Activated CD8-positive, alpha-beta memory T cell treated with anti-CD3 and anti-CD28 coated beads for 1 hour (primary cell): ENCODE measurements around the gene KLK6.
"Not testable (repeated sequence)": the region's sequence is repeated elsewhere in the genome, so short reads cannot be mapped to it uniquely, and the experiment has no call there.

Source experiments
- DNase-seq, 2 donors: peaks; one replicate each; pipeline ENCODE4 v3.0.0-alpha.2; 2020; ENCODE audit warnings: low read depth in 1 of 2; ENCODE audit errors: extremely low read depth in 1 of 2

KLK6 gene

DNA sequence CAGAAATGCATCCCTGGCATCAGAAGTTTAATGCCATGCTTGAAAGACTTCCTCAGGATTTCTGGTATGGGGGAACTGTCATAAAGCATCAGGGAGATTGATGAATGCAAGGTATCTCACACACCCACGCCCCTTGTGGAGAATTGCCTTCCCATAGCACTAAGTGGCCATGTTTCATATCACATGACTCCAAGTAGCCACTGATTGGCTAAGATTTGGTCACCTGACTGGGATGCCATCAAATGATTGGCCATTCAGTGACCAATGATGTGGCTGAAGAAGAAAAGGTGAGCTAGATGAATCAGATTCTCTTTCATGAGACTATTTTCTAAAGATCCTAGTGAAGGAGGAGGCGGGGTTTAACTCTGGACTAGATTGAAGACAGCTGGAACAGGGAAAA, 24.7 kb upstream of the KLK6 start:
- no peak for DNase-seq

GRCh38 chr19:50992666-50993035, 23.3 kb upstream of the KLK6 start:
- DNase-seq = no peak

DNA sequence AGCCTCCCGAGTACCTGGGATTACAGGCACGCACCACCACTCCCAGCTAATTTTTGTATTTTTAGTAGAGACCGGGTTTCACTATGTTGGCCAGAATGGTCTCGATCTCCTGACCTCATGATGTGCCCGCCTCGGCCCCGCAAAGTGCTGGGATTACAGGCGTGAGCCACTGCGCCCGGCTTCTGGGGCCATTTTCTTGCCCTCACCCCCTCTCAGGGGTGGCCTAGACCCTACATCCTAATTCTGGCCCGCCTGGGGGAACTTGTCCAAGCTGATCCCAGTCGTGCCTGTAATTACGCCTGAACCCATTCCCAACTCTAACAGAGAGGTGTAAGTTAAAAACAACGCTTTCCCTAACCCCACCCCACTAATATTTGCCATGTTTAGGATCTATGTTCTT, 15.0 kb upstream of the KLK6 start:
- DNase-seq = not testable (repeated sequence)

DNA sequence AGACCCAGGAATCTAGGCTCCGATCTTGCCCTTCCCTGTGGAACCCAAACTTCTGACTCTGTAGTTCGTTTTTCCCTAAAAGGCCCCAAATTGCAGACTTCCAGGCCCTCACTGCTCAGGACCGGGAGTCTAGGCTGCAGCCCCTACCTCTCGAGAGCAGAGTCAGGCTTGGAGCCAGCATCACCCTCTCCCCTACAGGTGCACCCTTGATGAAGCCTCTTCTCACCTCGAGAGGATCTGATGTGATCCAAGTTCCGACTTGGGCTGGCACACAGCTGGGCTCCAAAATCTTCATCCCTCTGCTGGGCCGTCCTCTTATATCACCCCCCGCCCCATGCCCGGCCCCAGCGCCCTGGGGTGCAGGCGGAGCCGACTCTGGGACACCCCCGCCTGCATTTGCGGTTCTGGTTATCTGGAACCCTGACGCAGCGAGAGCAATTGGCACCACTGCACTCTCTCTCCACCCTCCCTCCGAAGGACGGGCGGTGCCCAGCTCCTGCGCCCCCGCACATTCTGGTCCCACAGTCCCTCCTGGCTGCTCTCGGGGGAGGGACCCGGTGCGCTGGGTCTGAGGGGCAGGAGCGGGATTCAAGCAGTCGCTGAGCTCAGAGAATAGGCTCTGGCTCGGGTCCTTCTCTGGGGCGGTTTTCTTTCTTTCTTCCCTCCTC, 14.4 kb upstream of the KLK6 start, which contains the start of gene KLK7:
TSS of gene KLK7 (minus strand) at position 293 of the 668 bp plus-strand sequence. CDS start 1,518 bp downstream, outside the sequence.
- DNase-seq = no peak

GRCh38 chr19:50982186-50982585, 12.8 kb upstream of the KLK6 start:
- DNase-seq = no peak

GRCh38 chr19:50981587-50982146, 12.3 kb upstream of the KLK6 start:
- no peak for DNase-seq

DNA sequence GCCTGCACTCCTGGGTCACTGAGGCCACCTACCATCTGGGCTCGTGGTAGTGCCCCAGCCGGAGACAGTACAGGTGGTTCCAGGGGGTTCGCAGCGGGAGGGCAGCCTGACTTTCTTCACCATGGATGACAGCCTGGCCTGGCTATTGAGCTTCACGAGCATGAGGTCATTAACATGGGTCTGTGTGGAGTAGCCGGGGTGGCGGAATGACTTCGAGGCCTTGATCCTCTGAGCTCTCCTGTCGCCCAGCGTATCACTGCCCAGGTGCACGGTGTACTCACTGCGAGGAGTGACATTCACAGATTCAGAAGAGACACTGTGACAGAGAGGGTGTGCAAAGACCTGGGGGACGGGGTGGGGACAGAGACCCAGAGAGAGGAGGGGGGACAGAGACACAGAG, 10.8 kb upstream of the KLK6 start:
- DNase-seq = no peak

DNA sequence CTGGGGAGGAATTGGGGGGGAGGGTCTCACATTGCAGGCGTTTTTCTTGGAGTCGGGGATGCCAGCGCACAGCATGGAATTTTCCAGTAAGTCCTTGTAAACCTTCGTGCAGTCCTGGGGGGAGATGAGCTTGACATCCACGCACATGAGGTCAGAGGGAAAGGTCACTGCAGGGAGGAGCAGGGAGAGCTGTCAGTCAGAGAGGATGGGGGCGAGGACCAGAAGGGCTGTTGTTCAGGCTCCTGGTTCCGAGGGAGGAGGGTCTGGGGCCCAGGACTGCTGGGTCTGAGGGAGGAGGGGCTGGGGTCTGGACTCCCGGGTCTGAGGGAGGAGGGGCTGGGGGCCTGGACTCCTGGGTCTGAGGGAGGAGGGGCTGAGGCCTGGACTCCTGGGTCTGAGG, 10.4 kb upstream of the KLK6 start:
- no peak for DNase-seq

DNA sequence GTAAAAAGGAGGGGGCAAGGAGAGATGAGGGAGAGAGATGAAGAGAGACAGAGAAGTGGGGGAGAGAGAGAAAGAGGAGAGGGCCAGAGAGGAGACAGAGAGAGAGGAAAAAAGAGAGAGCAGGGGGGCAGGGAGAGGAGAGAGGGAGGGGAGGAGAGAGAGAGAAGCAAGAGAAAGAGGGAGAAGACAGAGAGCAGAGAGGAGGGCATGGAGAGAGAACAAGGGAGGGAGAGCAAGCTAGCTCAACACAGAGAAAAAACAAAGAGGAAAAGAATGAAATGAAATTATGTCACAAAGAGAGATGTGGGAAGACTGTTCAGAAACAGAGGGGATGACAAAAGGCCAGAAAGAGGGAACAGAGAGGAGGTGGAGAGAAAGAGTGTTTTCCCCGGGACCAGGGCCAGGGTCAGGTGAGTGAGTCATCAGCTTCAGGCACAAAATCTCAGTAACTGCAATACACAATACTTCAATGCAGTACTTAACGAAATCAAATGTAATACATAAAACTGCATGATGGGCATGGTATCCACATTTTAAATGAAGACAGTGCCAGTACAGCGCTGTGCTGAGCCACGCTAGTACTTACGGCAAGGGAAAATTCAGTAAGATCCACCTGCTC, 9.5 kb upstream of the KLK6 start:
- DNase-seq = no peak

DNA sequence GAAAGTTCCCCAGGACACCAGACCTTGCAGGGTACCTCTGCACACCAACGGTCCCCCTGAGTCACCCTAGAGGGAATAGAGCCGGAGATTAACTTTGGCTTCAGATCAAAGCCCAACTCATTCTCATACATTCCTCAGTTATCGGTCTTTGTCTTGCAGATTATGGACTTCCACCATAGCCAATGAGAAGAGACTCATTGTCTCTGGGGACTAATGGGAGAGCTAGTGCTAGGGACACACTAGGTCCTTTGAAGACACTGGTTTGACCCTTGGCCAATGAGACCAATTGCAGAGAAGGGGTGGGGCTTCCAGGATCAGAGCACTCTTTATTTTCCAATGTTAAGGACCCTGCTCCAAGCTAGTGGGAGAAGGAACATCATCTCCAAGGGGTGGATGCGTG, 8.2 kb upstream of the KLK6 start:
- no peak for DNase-seq

DNA sequence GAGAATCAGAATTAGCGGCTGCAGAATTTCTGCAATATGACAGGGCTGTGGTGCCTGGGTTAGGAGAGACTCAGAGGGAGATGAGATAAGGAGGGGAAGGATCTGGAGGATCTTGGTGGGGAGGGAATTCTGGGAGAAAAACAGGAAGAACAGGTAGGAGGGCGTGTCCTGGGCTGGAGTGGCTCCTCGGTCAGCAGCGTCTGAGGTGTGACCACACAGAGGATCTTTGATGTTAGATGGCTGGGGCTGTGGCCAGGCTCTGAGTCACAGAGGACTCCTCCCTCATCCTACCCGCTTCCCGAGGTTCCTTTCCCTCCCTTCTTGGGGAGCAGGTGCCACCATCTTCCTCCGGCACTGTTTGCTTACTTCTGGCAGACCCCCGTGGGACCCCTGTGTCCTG, 6.4 kb upstream of the KLK6 start:
- DNase-seq = no peak

DNA sequence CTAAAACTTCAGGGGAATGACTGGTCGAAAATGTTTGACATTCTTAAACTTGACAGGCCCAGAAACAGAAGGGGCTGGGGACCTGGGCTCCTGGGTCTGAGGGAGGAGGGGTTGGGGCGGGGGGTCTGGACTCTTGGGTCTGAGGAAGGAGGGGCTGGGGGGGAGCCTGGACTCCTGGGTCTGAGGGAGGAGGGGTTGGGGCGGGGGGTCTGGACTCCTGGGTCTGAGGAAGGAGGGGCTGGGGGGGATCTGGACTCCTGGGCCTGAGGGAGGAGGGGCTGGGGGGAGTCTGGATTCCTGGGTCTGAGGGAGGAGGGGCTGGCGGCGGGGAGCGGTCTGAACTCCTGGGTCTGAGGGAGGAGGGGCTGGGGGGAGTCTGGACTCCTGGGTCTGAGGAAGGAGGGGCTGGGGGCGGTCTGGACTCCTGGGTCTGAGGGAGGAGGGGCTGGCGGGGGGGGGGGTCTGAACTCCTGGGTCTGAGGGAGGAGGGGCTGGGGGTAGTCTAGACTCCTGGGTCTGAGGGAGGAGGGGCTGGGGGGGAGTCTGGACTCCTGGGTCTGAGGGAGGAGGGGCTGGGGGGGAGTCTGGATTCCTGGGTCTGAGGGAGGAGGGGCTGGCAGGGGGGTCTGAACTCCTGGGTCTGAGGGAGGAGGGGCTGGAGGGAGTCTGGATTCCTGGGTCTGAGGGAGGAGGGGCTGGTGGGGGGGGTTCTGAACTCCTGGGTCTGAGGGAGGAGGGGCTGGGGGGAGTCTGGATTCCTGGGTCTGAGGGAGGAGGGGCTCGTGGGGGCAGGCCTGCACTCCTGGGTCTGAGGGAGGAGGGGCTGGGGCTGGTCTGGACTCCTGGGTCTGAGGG, 5.5 kb upstream of the KLK6 start:
- DNase-seq = no peak

- DNase-seq = no peak
Observed at GRCh38 chr19:50972795-50973376, 3.5 kb upstream of the KLK6 start.

GRCh38 chr19:50969810-50970209, 419 bp upstream of the KLK6 start:
- DNase-seq = not testable (repeated sequence)

- DNase-seq = no peak
Observed at GRCh38 chr19:50968716-50969412, 527 bp downstream of the KLK6 start.

DNA sequence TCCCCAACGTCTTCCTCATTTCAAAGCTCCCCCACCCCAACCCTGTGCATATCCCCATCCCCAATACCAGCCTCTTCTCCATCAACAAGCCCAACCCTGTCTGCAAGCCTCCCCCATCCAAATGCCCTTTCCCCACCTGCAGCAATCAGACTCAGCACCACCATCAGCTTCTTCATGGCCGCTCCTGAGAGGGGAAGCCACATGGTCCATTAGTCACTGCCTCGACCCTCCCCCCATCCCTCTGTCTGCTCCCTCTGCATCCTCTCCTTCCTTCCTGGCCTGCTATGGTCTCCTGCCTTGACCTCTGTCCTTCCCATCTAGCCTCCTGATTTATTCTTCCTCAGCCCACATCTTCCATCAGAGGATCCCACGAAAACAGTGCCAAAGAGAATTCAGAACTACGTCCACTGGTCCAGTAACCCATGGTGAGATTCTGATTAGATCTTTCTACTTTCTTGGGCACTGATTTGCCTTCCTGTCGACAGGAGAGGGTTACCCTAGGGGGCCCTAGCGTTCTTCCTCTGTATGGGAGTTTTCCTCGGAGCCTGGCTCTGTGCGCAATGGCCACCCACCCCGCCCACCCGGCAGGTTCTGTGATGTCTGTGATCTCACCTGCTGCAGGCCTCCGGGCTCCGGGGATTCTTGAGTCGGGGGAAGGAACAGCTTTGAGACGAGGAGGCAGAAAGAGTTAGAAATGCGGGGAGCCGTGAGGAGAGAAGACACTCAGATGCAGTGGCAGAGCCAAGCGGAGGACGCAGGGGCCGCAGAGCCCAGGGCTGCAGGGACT, 1.3 kb downstream of the KLK6 start:
- no peak for DNase-seq

DNA sequence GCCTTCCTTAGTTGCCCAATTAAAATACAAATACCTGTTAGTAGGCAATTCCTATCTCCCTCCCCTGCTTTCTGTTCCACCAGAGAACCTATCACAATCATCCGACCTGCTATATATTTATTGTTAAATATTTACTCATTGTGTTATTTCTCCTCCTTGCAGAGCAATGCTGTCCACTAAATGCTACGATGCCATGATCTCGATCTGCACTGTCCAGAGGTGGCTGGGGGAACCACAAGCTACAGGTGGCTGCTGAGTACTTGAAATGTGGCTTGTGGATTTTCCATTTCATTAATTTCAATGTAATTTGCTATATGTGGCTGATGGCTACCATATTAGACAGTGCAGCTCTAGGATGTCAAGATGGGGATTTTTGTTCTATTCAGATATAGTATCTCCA, 5.1 kb downstream of the KLK6 start:
- no peak for DNase-seq

DNA sequence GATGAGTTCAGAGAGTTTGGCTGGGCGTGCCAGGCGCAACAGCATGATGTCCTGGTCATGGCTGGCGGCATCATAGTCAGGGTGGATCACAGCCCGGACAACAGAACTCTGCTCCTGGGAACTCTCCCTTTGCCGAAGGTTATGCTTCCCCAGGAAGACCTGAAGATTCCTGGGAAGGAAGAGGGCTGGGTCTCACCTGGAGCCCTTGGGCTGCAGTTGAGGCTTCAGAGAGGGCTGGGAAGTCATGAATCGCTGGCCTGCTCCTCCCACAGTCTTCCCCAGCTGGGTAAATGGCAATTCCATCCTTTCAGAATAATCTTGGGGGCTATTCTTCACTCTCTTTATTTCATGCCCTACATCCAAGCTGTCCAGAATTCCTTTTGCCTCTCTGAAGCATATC, 6.0 kb downstream of the KLK6 start:
- DNase-seq = no peak

DNA sequence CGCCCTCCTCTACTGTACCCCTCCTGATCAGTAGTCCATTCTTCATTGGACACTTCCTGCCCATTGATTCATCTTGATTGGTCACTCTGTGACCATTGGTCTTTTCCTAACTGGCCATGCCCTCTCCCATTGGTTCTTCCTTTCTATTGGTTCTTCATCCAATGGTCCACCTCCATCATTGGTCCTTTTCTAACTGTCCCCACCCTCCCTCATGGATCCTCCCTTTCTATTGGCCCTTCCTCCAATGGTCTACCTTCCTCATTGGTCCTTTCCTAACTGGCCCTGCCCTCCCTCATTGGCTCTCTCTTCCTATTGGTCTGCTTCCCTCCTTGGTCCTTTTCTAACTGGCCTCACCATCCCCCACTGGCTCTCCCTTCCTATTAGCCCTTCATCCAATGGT, 7.1 kb downstream of the KLK6 start:
- DNase-seq = no peak
